ENCODE results near the gene TOB1.

Gene TOB1

DNA sequence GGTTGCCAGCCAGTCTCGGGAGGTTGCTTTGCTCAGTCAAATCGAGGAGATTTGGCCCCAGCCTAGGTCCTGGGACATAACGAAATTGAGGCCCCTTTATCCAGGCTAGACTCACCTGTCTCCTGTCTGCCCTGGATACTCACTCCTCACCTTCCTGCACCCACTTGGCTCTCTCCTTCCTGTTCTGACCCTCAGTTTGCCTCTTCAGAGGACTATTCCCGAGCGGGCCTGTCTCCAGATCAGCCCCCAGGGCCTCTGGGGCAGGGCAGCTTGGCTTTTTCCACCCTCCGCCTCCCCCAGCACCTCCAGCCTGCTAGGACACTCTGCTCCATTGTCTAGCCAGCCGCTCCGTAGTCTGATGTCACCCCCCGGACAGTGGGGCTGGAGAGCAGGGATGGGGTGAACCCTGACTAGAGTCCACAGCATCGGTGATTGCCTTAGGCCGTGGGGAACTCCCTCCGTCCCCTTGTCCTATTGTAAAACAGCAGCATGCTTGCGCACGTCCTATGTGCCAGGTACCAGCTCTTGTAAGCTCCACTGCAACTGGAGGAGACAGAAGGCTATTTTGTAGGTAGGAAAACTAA, 21.9 kb downstream of the TOB1 start:
- DNase-seq = no peak

DNA sequence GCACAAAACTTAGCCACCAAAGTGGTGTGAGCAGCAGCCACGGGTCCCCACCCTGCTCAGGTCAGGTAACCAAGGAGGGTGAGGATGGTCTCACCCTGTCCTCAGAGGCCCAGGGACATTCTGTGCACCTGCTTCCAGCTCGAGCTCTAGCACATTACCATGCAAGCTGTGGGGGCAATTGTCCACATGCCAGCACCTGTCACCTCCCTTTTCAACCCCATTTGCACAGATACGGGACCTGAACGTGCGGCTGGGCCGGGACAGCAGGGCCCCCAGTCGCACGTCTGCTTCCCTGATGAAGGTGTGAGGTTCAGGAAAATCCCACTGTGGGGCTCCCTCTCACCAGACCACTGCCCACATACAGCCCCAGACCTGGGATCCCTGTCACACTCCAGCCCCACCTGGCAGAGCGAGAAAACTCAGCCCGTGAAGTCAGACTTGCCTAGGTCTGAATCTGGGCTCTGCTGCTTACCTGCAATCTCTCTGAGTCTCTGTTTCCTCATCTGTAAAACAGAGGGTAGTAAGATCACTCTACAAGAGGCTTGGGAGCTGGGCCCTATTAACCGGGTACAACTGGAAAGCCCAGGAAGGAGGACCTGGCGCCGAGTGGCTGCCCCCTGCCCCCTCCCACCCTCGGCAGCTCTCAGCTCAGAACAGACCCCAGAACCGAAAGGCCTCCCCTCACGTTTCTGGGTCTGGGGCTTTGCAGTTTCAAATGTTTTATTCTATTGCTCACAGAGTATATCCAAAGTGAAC, 22.8 kb downstream of the TOB1 start:
- no peak for DNase-seq

DNA sequence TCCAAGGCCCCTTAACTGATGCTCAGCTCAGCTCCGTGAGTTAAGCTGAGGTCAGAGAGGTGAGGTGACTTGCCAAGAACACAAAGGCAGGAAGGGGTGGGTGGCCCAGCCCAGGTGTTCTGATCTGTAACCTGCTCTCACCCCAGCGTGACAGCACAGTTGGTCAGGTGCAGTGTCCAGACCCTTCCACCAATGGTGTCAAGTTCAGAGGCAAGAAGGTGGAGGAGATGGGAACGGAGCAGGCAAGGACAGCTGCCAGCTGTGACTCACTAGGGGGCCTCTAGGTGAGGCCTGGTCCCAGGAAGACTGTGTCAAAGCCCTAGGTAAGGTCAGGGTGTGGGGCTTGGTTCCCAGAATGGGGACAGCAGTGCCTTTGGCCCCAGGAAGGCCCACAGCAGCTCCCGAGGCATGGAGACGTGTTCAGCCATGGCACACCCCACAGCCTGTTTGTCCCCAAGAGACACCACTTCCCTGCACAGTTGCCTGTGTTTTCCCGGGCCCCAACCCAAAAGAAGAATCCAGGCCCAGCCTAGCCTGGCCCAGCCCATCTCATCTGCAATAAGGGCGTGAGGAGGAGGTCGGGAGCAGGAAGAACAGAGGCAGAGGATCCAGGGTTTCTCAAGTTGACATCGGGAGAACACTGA, 23.5 kb downstream of the TOB1 start:
- no peak for DNase-seq

DNA sequence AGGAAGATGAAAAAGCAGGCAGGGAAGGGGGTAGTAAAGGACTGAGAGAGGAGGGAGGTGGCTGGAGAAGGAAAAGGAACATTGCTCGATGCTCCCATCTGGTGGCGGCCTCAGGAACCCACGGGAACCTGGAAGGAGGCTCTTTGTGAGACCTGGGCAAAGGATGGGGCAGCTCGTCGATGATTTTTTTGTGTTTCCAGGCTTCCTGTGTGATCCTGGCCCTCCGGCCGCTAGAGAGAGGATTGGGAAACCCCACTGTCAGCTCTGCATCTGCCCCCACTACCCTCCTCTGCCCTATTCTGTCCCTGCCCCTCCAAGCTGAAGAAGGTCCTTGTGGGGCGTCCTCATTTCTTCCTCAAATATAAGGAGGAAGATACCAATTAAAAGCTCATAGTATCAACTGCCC, 24.2 kb downstream of the TOB1 start:
- peak; percentile 60 for DNase-seq

DNA sequence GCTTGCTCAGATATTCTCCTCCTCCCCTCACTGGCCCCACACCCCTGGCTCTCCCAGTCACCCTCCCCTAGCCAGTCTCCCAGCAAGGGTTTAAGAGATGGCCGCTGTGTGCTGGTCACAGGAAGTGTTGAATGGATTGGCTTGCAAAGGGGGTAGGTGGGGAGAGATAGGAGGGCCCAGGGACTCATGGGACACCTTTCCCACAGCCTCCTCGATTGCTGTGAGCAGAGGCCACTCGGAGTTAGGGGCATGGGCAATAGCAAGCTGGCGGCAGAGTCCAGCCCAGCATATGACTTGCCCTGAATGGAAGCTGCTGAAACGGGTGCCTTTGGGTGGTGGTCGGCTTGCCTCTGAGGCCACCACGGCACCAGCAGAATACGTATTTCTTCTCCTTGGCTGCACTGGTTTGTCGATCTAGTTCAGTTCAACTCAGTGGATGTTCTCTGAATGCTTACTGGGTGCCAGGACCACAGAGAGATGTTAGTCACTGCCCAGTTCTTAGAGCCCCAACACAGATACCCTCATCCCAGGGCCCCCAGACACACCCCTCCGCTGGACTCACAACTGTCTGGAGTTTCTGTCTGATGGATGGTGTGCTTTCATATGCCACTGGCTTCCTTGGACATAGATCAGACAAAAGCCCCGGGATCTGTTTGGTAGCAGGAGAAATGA, 24.7 kb downstream of the TOB1 start:
- DNase-seq = no peak

DNA sequence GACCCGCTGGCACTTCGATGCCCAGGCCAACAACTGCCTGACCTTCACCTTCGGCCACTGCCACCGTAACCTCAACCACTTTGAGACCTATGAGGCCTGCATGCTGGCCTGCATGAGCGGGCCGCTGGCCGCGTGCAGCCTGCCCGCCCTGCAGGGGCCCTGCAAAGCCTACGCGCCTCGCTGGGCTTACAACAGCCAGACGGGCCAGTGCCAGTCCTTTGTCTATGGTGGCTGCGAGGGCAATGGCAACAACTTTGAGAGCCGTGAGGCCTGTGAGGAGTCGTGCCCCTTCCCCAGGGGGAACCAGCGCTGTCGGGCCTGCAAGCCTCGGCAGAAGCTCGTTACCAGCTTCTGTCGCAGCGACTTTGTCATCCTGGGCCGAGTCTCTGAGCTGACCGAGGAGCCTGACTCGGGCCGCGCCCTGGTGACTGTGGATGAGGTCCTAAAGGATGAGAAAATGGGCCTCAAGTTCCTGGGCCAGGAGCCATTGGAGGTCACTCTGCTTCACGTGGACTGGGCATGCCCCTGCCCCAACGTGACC, 25.8 kb downstream of the TOB1 start:
- DNase-seq = no peak

DNA sequence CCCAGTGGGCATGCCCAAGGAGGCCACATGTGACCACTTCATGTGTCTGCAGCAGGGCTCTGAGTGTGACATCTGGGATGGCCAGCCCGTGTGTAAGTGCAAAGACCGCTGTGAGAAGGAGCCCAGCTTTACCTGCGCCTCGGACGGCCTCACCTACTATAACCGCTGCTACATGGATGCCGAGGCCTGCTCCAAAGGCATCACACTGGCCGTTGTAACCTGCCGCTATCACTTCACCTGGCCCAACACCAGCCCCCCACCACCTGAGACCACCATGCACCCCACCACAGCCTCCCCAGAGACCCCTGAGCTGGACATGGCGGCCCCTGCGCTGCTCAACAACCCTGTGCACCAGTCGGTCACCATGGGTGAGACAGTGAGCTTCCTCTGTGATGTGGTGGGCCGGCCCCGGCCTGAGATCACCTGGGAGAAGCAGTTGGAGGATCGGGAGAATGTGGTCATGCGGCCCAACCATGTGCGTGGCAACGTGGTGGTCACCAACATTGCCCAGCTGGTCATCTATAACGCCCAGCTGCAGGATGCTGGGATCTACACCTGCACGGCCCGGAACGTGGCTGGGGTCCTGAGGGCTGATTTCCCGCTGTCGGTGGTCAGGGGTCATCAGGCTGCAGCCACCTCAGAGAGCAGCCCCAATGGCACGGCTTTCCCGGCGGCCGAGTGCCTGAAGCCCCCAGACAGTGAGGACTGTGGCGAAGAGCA, 26.4 kb downstream of the TOB1 start:
- DNase-seq = no peak

DNA sequence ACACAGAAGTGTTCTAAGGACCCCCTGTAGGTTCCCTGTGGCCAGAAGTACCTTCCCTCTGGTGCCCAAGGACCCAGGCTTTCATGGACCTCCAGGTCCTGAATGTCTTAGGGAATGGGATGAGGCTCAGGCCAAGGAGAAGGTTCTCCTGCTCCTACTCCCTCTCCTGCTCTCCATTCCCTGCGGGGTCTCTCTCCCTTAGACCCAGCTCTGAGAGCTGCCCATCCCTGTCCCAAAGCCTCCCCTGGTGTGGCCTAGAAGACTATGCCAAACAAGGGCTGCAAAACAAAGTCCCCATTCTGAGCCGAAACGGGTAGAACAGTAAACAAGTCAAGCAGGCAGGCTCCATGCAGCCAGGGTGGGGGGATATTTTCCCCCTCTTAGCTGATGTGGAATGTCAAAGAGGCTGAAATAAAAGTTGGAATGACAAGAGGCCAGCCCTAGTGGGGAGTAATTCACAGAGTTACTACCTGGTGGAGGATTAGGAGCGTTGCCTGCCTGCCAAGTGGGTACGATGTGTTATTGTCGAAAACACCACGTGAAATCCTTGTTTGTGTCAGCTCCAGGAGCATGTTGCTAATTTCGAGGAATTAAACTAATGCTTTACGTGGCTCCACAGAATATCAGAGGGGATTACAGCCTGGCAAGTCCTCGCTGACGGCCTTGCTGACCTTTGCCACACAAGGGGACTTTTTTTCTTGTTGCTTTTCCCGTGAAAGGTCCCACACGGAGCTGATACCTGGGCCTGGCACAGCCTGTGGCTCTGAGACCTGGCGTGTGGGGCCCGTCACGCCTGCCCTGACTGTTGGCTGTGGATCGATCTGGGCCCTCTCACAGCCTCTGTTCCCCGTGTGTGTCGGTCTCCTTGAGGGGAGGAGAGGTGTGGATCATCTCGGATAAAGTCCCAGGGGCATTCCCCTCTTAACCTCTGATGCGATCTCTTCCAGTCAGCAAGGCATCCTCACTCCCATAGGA, 27.9 kb downstream of the TOB1 start:
- no peak for DNase-seq

DNA sequence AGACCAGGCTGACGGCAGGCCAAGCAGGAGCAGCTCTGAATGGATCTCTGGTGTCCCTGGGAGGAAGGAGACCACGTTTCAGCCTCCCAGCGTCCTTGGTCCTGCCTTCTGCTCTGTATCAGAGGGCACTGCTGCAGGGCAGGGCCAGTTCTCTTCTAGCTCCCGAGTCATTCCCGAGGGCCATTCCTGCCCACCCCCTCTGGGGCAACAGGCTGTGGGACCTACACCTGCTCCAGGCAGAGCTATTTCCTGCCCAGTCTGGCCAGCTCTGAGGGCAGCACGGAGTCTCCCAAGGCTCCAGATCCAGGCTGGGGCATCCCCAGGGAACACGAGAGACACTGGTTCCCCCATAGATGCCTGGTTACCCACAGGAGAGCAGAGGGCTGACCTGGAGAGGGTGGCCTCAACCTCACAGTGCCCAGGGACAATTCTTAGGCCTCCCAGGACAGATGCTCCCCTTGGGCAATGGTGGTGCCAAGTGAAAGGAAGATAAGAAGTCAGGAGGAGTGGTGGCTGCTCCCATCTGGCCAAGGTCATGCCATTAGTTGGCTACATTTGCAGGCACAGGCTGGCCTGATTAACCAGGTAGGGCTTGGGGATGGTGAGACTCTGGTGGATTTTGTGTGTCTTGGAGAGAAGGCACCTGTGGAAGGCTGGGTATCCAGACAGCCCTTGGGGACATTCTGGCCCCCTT, 28.7 kb downstream of the TOB1 start:
- DNase-seq = no peak

DNA sequence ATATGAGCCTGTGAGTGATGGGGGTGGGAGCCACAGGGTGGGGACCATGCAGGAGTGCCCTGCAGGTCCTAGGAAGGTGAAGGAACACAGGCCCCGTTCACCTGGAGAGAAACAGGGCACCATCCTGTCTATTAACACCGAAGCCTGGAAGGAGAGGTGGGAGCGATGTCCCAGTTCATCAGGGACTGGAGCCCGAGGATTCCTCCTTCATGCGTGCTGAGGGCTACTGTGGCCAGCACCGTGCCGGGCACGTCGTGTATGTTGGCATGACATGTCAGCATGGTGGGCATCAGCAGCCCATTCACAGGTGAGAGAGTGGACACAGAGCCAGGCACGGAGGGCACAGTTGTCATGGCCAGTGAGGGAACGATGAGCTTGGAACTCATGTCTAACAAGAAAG, 29.3 kb downstream of the TOB1 start:
- no peak for DNase-seq

DNA sequence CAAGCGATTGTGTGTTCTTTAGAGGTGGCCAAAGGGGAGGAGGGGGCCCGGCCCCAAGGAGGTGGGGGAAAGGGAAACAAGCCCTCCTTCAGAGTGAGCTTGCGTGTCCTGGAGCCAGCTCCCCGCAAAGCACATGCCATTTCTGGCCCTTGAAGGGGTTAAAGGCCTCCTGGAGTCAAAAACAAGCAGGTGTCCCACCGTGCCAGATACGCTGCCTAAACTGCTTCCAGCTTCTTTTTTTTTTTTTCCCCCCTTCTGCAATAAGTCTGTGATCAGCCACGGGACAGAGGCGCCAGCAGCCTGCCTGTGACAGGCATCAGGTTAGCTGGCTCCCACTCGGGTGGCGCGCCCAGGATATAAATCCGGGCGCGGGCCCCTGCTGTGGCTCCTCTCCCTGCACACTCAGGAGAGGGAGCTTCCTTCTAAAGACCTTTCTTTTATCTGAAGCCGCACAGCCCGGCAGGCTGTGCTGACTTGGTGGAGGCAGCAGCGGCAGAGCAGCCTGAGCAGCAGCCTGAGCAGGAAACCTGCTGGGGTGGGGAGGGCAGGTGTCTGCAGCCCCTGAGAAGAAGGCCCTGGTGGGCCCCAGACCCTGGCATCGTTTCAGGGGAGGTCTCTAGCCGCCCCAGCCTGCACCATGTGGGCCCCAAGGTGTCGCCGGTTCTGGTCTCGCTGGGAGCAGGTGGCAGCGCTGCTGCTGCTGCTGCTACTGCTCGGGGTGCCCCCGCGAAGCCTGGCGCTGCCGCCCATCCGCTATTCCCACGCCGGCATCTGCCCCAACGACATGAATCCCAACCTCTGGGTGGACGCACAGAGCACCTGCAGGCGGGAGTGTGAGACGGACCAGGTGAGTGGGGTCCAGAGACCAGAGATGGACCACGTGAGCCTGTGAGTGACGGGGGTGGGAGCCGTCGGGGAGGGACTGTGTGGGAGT, 30.6 kb downstream of the TOB1 start, which contains the start of gene WFIKKN2:
Gene WFIKKN2 (plus strand): TSS at position 286 of the 934 bp plus-strand sequence. CDS start 352 bp downstream, at position 638.
- no peak for DNase-seq

DNA sequence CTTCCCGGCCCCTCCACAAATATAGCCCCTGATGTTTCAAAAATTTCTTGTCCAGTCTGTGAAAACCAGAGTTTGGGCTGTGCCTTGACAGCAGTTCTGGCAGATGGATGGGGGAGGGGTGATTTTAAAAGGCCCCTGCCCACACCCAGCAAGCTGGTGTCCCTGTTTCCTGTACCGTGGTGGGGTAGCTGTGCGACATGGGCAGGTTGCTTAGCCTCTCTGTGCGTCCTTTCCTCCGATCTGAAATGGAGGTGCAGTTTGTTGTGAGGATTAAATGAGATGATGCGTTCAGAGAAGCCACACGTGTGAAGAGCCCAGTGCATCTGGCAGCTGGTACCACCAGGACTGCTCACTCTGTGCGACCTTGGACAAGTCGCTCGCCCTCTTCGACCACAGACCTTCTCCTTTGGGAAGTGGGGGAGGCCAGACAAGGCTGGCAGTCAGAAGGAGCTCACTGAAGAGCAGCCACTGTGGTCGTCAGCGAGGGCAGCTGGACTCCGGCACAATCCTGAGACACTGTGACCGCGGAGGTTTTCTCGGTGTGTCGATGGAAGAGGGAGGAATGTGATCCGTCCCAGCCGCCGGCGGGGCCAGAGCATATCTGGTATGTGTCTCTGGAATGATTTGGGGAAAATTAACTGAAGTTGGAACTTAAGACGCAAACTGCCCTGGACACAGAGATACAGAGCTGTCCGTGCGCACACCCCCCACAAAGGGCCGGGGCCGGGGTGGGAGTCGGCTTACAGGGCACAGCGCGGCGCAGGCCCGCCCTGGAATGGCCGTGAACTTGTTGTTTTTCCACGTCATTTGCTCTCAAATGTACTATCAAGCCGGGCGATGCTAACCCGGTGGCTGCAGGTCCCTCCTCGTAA, 31.5 kb downstream of the TOB1 start:
- no peak for DNase-seq

DNA sequence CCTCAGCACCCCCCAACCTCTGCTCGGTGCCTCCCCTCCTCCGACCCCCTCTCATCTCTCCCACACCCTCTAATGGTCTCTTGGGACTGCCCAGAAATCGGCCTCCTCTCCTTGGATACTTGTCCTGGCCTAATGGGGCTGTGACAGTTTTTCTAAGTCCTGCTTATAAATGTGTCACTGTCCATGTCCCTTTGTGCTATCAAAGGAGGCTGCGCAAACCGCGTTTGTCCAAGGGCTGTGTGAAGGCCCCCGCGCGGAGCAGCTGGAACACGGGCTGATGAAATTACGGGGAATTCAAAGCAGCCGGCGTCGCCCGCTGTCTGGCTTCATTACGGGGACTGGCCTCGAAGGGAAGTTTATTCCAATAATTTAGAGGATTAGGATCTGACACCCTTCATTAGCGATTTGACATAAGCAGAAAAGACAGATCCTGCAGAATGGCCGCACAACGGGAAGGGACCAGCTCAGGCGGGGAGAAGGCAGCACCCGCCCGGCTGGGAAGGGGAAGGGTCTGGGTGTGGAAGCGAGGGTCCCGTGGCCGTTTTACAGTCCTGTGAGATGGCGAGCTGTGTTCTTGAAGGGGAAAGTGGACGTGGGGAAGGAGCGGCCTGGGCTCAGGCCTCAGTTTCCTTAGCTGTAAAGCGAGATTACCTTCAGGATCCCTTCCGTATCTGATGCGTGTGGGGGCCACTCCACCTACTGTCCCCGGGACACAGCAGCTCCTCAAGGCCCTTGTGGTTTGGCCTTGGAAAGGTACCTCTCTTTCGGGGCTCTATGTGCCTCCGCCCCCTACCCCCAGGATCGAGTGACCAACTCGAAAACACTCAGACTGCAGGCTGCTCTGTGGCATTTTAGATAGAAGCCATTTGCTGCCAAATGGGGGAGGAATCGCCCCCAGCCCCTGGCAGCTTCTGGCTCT, 32.4 kb downstream of the TOB1 start:
- DNase-seq = no peak

DNA sequence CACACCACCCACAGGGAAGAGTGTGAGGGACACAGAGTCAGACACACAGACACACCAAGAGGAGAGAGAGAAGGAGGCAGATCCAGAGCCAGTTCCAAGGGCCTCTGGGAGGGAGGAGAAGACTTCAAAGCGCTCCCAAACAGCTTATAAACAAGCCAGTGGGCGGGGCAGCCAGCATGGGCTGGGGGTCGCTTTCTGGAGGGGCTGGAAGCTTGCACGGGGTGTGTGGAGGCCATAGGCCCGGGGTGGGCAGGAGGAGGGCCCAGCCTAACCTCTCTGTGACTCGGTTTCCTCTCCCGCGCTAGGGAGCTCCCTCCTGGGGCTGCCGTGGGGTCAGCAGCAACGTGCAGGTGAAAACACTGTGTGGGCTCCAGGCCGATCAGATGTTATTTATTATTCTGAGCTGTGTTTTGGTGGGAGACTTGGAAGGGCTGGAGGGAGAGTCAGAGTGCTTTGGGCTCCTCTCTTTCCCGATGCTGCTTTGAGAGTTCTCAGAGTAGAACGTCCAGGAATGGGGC, 33.2 kb downstream of the TOB1 start:
- DNase-seq = no peak

DNA sequence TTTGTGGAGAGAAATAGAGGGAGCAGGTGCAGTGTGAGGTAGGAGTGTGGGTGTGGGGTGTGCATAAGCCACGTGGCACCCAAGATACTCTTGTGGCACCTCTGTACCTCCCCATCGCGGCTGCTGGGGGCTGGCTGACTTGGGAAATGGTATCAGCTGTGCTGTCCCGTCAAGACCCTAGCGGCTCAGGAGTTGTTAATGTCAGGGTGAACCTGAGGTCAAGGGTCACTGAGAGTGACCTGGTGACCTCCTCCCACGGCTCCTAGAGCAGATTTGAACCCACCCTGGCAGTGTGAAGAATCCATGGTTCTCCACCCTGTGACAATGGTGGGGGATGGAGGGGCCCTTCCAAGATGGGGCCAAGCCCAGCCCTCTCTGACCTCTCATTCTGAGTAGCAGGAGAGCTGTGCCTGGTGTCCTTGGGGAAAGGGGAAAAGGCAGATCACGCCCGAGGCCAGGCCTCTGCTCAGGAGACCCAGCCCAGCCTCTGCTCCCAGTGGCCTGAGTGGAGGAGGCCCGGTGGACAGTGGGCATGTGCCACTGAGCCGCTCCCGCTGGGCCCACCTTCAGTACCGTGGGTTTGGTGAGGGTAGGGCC, 33.8 kb downstream of the TOB1 start:
- DNase-seq = no peak

DNA sequence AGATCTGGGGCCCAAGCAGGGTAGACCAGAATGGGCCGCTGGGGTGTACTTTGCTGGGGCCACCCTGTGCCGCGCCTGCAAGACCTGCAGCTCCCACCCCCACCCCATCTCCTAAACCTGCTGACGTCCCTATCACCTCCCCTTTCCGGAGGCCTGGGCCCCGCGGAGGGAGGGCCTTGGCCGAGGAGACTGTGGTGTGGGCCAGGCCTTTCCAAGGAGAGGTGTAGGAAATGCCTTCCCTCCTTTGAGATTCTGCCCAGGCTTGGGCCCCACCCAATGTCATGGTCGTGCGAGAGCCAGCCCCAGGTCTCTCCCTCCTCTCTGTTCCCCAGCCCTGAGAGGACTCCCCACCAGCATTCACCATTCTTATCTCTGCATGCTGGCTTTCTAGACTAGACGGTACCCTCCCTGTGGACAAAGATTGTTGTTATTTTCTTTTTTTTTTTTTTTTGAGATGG, 34.7 kb downstream of the TOB1 start:
- no peak for DNase-seq

DNA sequence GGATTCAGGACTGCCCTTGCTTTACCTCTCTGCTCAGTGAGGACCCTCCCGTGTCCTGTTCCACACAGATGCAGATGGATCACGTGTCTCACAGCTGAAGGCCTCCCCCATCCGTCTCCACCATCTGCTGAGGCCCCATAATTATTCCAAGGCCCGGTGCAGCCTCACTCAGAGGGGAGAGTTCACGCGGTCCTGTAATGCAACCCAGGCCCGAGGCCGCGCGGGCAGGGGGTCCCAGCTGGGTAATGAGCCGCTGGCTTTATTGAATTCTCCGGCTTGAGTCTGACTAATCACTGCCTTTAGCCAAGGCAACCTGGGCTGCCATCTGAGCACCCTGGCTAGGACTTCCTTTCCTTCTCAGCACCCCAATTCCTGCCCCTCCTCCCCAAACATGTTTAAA, 35.2 kb downstream of the TOB1 start:
- no peak for DNase-seq

All from stimulated activated CD4-positive, alpha-beta T cell treated with anti-CD3 and anti-CD28 coated beads, Interleukin-4, amount 100 ng/mL, for 1 hour (primary cell).